ENCODE data around the gene MAST4. TPM values are rescaled to one million over a fixed set of nuclear protein-coding genes. Genes with fewer than 3 reads are reported as not detected.
"Not testable (repeated sequence)": the region's sequence is repeated elsewhere in the genome, so short reads cannot be mapped to it uniquely, and the experiment has no call there.

Gene MAST4
- total RNA-seq, 1 donor from 2014 or later: 114 TPM

DNA sequence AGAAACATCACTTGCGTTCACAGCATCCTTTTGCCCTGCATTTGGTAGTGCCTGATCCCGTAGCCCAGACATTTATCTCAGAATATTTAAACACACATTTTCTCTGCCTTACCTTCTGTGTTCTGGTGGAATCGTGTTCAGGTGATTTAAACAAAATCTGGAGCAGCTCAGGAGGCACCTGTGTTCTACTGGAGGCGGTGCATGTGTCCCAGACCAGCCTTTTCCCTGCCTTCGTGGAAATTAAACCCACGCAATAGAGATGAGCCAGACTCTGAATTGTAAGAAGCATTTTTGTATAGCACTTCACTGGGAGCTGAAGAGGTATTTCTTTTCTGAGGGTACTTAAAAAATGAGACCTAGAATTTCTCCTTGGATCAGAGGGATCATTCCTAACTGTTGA lies 212.5 kb downstream of the MAST4 start:
- DNase-seq (ENCODE audit: low spot score): no peak

DNA sequence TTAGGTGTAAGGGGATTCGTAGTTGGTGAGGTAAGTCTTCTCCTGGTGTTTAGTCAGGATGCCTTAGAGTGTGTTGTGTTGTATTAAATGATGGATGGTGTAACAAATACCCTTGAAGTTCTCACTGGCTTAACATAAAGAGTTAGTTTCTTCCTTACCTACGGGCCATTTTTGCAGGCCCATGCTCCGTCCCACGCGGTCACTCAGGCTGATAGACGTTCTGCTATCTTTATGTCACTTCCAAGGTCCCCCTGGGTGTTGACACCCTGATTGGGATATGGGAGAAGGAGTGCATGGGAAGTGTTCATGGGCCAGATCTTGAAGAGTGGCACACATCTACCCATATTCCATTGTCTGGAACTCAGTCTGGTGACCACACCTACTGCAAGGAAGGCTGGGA lies 214.0 kb downstream of the MAST4 start:
- no peak for DNase-seq (ENCODE audit: low spot score)

DNA sequence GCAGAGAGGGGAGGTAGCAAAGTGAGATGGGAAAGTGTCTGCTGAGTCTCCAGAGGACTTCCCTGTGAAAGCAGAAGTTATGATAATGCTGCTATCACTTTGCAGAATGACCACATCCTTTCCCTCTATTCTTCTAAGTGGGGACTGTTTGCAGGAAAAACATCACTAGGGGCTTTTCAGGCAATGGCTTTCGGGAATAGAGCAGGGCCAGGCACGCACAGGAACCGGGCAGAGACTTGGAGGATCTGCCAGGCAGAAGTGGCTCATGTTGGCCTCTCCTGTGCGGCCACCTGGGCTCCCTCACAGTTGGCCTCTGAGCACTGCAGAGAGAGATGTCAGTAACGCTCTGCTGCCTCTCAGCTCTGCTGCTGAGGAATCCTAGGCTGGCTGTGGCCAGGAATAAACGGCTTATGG lies 214.7 kb downstream of the MAST4 start:
- DNase-seq (ENCODE audit: low spot score): no peak

DNA sequence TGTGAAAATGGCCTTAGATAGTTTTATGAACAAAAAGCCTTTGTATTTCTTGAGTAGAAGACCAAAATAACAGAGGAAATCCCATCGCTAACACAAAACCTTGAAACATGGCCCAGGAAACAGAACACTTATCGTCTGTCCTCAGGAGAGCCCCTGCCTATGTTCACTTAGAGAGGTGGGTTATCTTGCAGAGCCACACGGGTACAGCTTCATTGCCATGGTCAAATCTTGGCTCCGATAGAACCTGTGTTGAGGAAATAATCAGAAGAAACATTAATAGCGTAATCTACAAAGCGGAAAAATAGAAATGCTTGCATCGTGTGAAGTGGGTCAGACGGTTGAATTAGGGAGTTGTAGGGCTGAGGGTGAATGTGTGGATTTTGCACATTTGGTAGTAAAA lies 216.1 kb downstream of the MAST4 start:
- no peak for DNase-seq (ENCODE audit: low spot score)

DNA sequence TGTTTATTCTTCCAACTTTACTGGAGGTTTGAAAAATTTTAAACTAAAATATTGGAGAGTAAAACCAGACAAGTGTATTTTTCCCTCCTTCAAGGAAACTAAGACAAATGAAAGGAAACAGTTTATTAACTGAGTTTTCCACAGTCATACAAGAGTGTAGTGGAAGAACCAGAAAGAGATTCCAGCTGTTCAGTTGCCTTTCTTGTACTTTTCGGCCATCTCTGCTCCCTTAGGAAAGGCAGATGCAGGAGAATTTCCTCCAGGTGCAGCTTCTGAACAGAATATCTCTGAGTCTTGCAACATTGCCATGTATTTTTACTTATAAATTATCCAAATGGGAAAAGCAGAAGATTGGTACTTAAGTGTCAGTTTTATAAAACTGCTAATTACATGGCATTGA lies 217.1 kb downstream of the MAST4 start:
- no peak for DNase-seq (ENCODE audit: low spot score)

DNA sequence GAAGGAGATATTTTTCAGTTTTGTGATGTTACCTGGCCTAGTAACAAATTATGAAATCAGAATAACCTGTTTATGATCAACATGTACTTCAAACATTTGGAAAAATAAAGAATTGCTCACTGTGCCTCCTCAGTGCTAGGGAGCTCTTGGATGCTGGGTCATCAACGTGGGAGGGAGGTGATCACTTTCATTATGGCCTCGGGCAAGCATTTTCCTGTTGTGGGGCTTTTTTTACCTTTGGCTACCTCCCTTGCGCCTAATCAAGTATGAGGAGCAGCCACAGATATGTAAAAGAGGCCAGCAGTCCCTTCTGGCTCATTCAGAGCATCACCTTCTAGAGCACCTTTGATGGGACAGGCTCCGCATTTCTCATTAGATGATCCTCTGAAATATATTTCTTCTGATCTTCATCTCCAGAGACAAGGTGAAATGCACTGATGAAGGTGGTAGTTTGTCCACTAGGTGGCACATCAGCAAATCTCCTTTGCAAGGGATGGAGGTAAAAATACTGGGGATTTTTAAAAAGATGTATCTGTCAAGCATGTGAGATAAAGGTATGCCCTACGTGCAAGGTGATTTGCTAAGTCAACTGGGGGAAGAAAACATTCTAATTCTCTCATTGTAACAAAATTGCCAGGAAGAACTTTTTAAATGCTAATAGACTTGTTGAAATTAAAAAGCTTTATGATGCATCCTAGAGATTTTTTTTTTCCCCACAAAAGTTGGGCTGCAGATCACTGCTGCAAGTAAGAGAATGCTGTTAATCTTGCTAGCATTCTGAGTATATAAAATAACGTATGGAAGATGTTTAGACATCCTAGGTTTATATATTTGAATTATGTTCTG lies 218.2 kb downstream of the MAST4 start:
- DNase-seq (ENCODE audit: low spot score): peak; percentile 48

DNA sequence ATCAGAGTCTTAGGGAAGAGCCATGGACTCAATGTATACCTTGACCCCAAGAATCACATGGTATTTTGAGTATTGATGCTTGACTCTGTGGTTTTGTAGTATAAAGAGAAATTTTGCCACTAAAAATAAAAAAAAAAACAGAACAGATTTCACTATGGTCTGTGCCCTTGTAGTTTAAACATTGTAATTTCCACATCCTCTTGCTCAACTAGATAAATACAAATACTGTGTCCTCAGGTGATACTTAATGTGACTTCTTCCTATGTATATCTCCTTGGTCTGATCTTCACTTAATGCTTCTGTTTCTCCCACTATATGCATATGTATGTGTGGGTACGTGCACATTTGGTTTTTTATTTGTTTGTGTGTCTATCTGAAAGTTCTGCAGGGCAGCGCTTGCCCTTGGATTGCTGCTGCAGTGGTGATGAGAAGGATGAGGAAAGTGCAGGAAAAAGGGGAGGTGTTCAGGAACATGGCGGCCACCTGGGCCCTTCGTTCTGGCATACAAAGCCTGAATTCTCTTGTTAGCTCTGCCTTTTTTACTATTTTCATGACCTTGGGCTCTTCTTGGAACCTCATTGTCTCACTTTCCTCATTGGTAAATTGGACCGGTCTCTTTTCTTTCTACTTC lies 222.2 kb downstream of the MAST4 start:
- no peak for DNase-seq (ENCODE audit: low spot score)

DNA sequence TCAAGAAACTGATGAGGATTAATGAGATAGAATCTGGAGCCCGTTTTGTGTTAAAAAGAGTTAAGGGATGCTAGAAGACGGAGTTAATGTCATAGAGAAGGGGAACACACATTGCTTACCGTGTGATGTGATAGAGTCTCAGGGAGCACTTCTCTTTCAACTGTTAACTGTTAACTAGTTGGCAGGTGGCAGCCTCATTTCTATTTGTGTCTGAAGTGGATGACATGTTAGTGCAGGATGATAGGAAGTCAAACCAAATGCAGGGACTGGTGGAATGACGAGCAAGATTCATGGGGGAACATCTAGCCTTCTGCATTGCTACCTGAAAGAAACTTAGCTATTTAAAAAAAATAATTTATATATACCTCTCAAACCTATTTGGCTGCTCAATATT lies 222.7 kb downstream of the MAST4 start:
- no peak for DNase-seq (ENCODE audit: low spot score)

DNA sequence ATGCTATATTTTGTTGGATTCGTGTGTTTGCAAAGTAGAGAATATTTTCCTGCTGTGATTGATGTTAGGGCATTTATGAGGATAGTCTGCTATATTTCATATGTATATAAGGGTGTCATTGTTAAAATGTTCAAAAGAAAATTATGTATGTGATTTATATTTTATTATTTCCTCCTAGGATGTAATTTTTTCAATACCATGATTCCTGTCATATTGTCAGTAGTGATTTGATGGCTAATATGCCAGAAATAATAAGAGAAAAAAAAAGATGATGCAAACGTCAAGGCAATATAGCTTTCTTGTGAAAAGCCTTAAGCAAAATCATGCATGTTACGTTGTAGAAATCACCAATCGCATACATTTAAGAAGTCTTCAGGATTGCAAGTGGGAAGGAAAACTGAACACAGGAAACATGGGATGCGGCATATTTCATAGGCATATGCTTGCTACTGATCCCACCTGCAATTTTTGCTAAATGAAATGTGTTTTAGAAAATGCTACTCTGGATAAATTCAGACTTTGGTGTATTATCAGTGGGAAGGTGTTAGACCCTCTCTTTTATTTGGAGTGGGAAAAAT lies 224.5 kb downstream of the MAST4 start:
- DNase-seq (ENCODE audit: low spot score): no peak

DNA sequence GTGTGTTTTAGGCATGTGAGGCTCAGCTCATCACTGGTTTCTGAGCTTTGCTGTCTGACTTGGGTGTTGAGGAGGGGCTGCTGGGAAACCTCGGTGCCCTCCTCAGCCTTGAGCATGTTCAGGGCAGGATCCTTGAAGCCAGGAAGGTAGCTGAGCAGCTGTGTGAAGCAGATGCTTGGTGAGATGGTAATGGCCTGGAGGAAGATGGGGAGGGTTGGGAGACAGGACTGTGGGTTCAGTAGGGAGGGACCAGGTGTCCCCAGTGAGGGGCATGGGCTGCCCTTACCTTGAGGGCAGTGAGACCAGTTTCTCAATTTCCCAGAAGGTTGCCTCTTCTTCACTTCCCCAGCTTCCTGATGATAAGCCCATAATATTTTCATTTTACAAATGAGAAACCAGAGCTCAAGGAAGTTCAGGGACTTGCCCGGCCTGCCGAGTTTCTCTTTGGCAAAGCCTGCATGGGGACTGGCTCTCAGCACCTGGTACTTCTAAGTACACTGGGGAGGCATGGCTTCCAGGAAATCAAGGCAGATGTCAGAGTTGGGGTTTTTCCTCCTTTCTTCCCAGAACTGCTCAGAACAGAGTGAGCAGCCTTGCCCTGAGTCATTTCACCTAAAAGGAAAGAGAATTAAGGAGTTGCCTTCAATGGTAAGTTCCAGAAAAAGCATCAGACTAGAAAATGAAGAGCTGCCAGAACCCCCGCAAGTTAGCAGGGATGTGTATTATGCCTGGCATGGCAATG lies 225.7 kb downstream of the MAST4 start:
- DNase-seq (ENCODE audit: low spot score): no peak

DNA sequence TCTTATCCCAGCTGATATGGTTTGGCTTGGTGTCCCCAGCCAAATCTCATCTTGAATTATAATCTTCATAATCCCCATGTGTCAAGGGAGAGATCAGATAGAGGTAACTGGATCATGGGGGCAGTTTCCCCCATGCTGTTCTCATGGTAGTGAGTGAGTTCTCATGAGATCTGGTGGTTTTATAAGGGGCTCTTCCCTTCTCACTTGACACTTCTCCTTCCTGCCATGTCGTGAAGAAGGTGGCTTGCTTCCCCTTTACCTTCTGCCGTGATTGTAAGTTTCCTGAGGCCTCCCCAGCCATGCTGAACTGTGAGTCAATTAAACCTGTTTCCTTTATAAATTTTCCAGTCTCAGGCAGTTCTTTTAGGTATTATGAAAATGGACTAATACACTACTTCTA lies 226.7 kb downstream of the MAST4 start:
- DNase-seq (ENCODE audit: low spot score): not testable (repeated sequence)

DNA sequence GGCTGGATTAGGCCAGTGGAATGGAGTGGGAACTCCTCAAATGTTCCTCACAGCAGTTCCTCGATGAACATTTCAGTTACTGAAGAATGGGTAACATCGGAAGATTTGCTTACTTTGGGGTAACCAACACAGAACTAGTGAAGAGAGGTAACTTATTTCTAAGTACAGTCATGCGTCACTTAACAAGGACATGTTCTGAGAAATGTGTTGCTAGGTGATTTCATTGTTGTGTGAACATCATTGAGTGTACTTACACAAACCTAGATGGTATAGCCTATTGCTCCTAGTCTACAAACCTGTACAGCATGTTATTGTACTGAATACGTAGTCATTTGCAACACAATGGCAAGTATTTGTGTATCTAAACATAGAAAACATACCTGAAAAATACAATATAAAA lies 228.3 kb downstream of the MAST4 start:
- no peak for DNase-seq (ENCODE audit: low spot score)

DNA sequence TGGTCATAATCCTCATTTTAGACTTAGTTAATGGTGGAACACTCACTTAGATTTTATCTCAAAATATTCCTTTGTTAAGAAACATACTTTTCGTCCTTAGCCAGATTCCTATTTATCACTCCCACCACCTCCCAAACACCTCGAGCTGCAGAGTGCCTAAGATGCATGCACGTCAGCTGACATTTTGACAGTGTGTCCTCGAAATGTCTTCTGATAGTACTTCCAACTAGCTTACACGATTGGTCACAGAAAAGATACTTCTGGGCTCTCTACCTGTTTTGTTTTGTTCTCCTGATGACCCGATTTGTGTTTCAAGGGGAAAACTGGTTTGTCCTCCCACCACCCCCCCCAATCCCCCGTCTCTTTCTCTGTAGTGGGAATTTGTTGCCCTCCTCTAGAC lies 230.1 kb downstream of the MAST4 start:
- DNase-seq (ENCODE audit: low spot score): no peak

DNA sequence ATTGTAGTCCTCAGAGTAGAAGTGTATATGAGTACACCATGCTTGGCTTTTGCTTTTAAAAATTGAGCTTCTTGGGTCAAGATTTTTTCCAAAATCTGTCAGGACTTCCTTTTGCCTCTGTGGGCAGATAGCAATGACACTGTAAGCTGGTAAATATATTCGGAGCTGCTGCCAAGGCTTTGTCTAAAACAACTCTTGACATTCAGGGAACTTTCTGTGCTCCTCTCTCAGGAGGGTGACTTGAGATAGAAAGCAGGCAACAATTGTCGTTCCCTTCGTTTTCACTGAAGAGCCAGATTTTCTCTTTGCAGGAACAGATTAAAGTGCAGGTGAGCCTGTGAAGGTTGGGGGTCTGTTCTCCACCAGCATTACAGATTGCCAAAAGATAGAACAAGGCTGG lies 230.5 kb downstream of the MAST4 start:
- DNase-seq (ENCODE audit: low spot score): no peak

DNA sequence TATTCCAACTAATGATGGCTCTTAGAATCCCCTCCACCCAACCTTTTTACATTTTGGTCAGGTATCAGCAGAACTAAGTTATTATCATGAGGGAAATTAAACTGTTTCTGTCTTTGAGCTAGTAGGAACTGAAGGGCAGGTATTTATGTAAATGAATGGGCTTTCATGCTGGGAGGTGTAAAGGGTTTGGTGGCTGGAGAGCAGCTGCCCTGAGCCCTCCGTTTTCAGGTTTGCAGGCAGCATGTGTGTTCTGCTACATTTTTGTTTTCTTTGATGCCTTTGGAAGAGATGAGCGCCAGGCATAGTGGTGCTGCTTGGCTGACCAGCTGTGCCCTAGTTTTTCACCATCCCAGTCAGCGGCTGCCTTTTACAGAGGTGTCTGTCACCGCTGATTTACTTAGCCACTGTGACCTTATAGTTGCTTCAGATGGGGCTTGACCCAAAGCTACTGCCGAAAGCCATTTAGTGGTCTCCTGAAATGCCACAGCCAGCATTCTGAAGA lies 231.9 kb downstream of the MAST4 start:
- DNase-seq (ENCODE audit: low spot score): no peak

DNA sequence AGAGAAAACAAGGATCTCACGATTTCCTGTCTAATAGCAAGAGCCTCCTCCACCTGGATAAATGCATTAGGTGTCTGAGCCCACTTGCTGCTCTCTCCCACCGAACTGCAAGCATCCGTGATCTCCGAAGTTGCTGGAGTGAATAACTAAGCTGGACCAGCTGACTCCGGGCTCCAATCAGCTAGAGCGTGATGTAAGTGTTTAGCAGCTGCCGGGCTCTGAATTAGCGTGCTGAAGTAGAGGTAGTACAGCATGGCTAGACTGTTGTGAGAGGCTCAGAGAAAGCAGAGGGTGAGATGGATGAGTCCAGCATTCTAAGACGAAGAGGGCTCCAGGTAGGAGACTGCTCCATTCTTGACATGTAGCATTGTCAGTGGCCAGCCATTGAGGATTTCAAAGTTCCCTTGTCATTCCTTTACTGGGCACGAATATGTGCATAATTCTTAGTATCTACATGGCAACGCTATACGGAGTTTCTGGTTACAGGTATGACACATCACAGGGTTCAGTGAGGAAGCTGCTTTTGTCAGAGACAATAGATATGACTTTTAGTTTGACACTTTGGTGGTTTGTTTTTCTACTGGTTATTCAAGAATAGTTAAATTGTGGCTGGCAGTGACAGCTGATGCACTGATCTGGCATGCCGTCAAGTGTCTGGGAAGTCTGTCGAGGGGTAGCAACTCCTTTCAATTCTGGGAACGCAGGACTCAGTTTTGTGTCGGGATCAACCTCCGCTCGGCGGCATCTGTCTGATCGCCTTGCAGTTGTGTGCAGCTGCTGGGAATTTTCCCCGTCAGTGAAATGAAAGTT lies 232.6 kb downstream of the MAST4 start:
- peak; percentile 61 for DNase-seq (ENCODE audit: low spot score)

DNA sequence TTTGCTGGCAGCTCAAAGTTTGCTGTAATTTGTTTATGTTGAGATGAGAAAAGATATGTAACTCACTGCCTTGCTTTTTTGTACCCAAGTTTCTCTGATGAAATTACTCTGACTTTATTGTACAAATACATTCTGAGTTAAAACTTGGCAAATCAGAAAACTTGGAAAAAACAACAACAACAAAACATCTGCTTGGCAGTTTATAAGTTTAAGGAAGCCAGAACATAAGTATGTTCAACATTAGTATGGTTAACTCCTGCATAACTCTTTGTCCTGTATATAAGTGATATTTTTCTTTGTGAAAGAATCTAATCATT lies 233.1 kb downstream of the MAST4 start:
- no peak for DNase-seq (ENCODE audit: low spot score)

DNA sequence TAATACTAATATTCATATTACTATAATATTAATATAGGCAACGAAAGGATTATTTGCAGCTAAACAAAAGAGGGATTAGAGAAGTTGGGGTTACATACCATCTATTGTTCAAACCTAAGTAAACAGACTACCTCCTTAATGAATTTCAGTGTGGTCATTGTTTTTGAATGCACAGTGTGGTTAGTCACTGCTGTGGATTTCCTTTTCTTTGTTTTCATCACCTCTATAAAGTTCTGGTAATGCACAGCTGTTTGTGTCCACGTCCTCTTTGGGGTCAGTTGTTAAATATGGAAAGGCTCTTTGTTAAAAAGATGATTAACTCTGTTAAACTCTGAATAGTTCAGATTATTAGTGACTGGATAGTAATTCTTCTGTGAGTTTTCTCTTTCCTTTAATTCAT lies 233.6 kb downstream of the MAST4 start:
- no peak for DNase-seq (ENCODE audit: low spot score)

DNA sequence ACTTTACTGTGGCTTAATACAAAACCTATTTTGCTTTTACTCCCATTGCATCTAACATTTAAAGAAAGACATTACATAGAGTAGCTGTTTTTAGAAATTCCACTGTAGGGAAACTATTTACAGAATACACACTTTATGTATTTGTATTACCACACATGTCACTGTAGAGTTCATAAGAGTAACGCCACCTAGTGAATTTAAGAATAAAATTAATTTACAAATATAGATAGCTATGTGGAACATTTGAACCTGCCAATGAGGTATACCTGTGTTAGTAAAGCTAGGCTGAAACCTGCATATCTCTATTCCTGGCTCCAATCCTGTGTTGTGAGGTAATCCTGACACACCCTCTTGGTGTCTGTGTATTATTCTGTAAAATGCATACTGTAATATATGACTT lies 234.4 kb downstream of the MAST4 start:
- DNase-seq (ENCODE audit: low spot score): no peak

DNA sequence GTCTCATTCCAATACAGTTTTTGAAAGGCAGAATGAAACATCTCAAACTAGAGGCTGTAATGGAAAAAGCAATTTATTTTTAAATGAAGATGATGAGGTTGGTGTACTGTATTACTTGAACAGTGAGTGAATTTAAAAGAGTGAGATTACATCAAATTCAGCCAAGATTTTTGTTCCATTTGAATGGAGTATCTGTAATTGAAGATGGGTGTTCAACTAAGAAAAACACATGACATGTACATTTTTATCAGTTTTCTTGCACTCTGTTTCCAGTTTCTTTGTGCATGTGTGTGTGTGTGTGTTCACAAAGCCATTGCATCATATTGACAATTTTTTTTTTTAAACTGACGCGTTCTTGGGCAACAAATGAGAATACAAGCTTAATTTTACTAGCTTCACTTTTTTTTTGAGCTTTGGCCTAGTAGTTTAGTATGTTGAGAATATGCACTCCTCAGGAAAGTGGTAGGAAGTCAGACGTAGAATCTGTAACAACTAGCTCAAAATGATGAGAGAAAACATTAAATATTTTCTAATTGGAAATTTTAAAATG lies 243.5 kb downstream of the MAST4 start:
- no peak for DNase-seq (ENCODE audit: low spot score)

DNA sequence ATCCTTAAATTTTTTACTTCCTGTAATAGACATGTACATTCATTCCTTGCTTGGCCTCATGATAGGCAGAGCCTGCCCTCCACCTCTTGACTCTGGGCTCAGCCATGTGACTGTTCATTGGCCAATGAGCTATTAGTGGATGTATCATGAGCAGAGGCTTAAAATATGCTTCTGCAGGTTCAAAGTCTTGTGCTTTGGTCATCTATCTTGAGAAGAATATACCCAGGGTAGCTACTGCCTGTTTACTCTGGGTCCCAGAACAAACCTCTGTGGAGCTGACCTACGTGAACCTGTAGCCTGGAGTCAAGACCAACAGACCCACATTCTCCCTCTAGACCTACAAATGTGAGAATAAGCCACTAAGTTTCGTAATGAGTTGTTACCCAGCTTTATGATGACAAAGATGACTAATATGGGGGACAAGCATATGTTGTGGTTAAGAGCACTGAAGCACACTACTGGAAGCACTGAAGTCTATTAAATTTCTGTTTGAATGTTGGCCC lies 244.4 kb downstream of the MAST4 start:
- no peak for DNase-seq (ENCODE audit: low spot score)

Data from ureter (tissue), 1 donor.